GM12874 (cell line): ENCODE data around the gene MBNL2.

Experiments
- TF ChIP-seq, protein P1 (sequence below): IDR thresholded peaks from 2 replicates; pipeline ENCODE4 v1.5.1; 2011; ENCODE audit warnings: low read depth, mild to moderate bottlenecking, control low read depth, low read length, moderate library complexity; ENCODE audit not compliant: insufficient read depth

MBNL2 gene

DNA sequence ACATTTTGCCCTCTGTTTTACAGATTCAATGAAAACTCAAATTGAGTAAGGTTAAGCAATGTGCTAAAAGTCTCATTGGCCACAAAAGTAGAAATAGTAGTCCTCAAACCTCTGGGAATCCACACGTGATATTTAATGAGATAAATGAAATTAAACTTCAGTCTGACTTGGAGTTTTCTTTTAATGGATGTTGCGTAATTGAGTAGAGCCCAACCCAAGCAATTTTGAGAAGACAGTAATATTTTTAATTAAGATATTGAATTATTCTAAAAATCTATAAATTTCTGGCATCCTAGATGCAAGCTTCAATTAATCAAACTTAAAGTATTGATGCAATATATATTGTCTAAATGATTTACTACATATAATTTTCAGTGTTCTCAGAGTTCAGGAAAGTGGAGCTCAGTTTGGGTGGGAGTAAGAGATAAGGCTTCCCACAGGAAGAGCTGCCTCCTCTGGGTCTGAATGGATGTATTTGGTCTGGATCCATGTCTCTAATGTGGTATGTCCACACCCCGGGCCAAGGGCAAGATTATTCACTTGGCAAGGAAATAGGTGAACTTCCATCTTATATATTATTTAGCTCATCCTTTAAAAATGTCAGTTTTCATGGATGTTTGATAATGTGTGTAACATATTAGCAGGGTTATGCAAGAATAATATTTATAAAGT lies 6.9 kb downstream of the MBNL2 start:
- TF ChIP-seq, protein P1, sequence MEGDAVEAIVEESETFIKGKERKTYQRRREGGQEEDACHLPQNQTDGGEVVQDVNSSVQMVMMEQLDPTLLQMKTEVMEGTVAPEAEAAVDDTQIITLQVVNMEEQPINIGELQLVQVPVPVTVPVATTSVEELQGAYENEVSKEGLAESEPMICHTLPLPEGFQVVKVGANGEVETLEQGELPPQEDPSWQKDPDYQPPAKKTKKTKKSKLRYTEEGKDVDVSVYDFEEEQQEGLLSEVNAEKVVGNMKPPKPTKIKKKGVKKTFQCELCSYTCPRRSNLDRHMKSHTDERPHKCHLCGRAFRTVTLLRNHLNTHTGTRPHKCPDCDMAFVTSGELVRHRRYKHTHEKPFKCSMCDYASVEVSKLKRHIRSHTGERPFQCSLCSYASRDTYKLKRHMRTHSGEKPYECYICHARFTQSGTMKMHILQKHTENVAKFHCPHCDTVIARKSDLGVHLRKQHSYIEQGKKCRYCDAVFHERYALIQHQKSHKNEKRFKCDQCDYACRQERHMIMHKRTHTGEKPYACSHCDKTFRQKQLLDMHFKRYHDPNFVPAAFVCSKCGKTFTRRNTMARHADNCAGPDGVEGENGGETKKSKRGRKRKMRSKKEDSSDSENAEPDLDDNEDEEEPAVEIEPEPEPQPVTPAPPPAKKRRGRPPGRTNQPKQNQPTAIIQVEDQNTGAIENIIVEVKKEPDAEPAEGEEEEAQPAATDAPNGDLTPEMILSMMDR = no peak

DNA sequence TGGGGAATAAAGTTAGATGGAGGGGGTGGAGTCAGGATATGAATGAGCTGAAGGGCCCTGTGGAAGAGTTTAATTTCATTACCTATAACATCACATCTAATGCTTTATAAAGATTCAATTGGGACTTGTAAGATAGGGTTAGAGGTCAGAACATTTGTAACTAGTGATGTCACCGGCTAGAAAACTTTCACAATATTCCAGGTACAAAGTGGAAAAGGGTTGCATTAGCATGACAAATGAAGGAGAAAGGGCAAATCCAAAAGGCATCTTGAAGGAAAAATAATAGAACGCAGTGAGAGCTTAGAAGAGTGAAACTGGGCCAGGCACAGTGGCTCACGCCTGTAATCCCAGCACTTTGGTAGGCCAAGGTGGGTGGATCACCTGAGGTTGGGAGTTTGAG lies 7.6 kb downstream of the MBNL2 start:
- TF ChIP-seq, protein P1 = no peak

DNA sequence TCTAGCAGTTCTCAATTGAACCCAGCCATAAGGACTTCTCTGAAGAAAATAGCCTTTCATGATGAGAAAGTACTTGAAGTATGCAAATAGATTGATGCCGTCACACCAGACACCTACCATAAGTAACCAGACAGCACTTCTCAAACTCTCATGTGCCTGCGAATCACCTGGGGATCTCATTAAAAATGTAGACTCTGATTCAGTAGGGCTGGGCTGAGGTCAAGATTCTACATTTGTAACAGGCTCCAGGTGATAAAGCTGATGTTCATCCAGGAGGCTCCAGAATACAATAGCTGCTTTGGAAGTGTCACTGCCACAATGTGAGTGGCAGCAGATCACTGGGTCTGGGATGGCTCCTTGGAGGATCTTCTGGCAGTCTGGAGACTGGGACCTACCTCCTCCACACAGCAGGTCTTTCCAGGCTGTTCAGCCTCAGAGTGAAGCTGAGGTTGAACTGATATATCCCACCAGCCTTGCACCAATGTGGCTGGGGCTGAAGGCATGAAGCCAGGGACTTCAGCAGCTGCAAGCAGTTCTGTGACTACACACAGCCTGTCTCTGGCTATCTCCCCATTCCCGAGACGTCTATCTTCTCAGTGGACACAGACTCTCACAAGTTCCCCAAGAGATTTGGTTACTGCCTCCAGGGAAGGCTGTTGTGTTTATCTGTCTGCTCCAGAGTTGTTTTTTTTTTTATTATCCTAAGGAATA lies 9.1 kb downstream of the MBNL2 start:
- TF ChIP-seq, protein P1 = no peak

DNA sequence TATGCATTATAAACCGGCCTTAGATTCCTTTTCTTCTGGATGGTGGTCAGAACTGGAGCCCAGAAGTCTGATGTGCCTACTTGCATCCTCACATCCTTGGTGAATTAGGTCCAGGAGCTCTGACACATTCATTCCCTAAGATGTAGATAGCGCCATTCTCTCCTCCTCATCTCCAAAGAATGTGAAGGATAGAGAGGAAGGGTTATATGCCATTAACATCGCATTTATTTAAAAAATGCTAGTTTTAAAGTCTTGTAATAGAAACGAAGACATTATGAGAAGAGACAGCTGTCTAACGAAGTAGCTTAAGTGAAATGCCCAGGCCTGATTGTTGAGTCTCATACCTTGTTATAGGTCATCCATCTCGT lies 9.7 kb downstream of the MBNL2 start:
- TF ChIP-seq, protein P1 = no peak

DNA sequence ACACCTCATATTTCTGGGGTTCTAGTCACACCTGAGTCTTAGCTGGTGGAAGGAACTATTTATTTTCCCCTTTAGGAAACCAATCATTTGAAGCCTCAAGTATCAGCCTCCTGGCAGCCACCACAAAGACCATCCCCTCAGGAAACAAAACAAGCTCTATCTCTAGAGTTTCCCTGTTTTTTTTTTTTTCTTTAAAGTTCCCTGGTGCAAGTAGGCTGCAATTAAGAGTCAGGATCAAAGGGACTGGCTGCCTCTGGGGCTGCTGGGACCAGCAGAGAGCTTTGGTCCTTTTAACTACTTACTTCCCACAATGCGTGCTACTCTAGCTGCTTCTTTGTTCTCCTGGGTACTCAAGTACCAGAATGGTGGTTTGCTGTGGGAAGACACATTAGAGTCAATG lies 11.4 kb downstream of the MBNL2 start:
- TF ChIP-seq, protein P1 = no peak

DNA sequence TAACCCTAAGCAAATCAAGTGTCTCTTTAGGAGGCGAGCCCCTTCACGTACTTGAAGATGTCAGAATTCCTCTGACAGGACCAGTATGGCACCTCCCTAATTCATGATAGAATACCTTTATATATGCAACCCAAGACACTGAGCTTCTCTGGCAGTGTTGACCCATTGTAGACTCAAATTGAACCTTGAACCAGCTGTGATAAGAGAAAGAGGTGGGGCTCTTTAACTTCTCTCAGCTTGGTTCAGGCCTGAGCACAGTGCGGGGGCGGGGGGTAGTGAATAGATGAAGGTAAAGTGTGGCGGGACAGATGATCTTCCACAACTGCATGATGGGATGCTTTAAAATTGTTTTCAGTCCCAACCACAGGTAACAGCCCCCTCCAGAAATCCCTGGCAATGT lies 12.1 kb downstream of the MBNL2 start:
- TF ChIP-seq, protein P1 = no peak

DNA sequence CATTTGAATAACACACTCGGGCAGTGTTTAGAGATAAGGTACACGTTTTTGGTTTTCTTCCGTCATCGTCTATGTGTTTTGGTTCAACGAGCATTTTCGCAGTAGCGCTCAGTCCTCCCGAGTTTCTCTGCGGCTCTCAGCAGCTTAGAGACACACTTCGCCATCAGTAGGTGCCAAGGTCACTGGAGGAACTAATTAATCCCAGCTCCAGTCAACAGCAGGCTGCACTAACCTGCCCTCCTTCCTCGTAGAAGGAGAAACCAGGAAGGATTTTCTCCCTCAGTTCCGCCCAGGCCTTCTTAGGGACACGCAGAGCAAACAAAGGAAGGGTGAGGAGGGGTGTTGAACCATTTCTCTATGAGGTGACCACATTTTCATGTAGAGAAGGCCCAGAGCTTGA lies 12.6 kb downstream of the MBNL2 start:
- TF ChIP-seq, protein P1 = no peak
